GM12878 (cell line): ENCODE data around the gene PHACTR1. TPM values are rescaled to one million over a fixed set of nuclear protein-coding genes. Genes with fewer than 3 reads are reported as not detected.

Experiments
- BMI1 ChIP-seq: fragments of 450-650 bp; IDR thresholded peaks from 2 replicates; pipeline ENCODE4 v1.6.1; 2016; ENCODE audit warnings: mild to moderate bottlenecking, moderate library complexity, borderline replicate concordance
- CREB1 ChIP-seq: IDR thresholded peaks from 2 replicates; pipeline ENCODE4 v1.6.1; 2012; ENCODE audit warnings: low read depth, mild to moderate bottlenecking, inconsistent platforms
- DPF2 ChIP-seq: fragments of 450-650 bp; IDR thresholded peaks from 2 replicates; pipeline ENCODE4 v1.6.1; 2017; ENCODE audit warnings: mild to moderate bottlenecking
- ELK1 ChIP-seq: IDR thresholded peaks from 2 replicates; pipeline ENCODE4 v1.6.1; 2012; ENCODE audit warnings: low read depth, low read length, improper control_type of control experiment
- KLF5 ChIP-seq: fragments of 450-650 bp; IDR thresholded peaks from 2 replicates; pipeline ENCODE4 v1.6.1; 2014; ENCODE audit warnings: mild to moderate bottlenecking; ENCODE audit not compliant: partially characterized antibody
- NRF1 ChIP-seq: conservative IDR thresholded peaks from 2 replicates; pipeline ENCODE4 v1.6.1; 2011; ENCODE audit warnings: mild to moderate bottlenecking, low read depth, low read length, improper control_type of control experiment
- POLR2AphosphoS5 ChIP-seq: IDR thresholded peaks from 2 replicates; pipeline ENCODE4 v1.6.1; 2011; ENCODE audit warnings: mild to moderate bottlenecking, low read length, inconsistent platforms
- RCOR1 ChIP-seq: conservative IDR thresholded peaks from 2 replicates; pipeline ENCODE4 v1.6.1; 2012; ENCODE audit warnings: low read depth, low read length, improper control_type of control experiment
- REST ChIP-seq: IDR thresholded peaks from 2 replicates; pipeline ENCODE4 v1.6.1; 2012; ENCODE audit warnings: mild to moderate bottlenecking, low read depth, low read length
- polyA plus RNA-seq, 11 experiments: library from polyadenylated mRNA; depleted of rRNA in 4 of 11; unstranded in 6 of 11; stranded (reverse) in 5 of 11; fragments of >200 nt; fragmentation: Nextera tagmentation in 4 of 11; fragmentation: Illumina TruSeq in 1 of 11; extraction: Ambion mirVana in 4 of 11; extraction: Trizol in 1 of 11; gene quantifications; 1 replicate in 1 of 11; 2 replicates in 10 of 11; pipeline versions ENCODE4 v1.2.1 to v1.2.3, GENCODE V29; 2011 to 2016; ENCODE audit warnings: inconsistent platforms in 2 of 11, missing spikeins in 2 of 11, low read depth in 1 of 11
- total RNA-seq, 4 experiments: library from RNA; depleted of rRNA in 3 of 4; stranded (reverse); fragments of >200 nt in 3 of 4; fragmentation: Illumina TruSeq in 1 of 4; extraction: Trizol in 1 of 4; gene quantifications; 2 replicates each; pipeline versions ENCODE4 v1.2.1 to v1.2.3, GENCODE V29; 2013 to 2021
- TF ChIP-seq, protein P1 (sequence below): fragments of 450-650 bp; IDR thresholded peaks from 2 replicates; pipeline ENCODE4 v1.6.1; 2016; ENCODE audit warnings: mild to moderate bottlenecking, moderate library complexity, borderline replicate concordance
- TF ChIP-seq, protein P2 (sequence below): fragments of 450-650 bp; IDR thresholded peaks from 2 replicates; pipeline ENCODE4 v1.6.1; 2017; ENCODE audit warnings: borderline replicate concordance
- TF ChIP-seq, protein P3 (sequence below): IDR thresholded peaks from 2 replicates; pipeline ENCODE4 v1.6.1; 2012; ENCODE audit warnings: low read depth, low read length, improper control_type of control experiment
- TF ChIP-seq, protein P4 (sequence below): IDR thresholded peaks from 2 replicates; pipeline ENCODE4 v1.6.1; 2011; ENCODE audit warnings: mild to moderate bottlenecking, low read depth, low read length, moderate library complexity; ENCODE audit not compliant: insufficient replicate concordance
- TF ChIP-seq, protein P5 (sequence below): fragments of 450-650 bp; IDR thresholded peaks from 2 replicates; pipeline ENCODE4 v1.6.1; 2016; ENCODE audit warnings: mild to moderate bottlenecking

PHACTR1 gene
- total and polyA plus RNA-seq, 10 of the 15 experiments (the other 5 are each of a cell fraction or from before 2014, with no cell fraction given) = 34.2 to 94.6 (median 62.3) TPM

DNA sequence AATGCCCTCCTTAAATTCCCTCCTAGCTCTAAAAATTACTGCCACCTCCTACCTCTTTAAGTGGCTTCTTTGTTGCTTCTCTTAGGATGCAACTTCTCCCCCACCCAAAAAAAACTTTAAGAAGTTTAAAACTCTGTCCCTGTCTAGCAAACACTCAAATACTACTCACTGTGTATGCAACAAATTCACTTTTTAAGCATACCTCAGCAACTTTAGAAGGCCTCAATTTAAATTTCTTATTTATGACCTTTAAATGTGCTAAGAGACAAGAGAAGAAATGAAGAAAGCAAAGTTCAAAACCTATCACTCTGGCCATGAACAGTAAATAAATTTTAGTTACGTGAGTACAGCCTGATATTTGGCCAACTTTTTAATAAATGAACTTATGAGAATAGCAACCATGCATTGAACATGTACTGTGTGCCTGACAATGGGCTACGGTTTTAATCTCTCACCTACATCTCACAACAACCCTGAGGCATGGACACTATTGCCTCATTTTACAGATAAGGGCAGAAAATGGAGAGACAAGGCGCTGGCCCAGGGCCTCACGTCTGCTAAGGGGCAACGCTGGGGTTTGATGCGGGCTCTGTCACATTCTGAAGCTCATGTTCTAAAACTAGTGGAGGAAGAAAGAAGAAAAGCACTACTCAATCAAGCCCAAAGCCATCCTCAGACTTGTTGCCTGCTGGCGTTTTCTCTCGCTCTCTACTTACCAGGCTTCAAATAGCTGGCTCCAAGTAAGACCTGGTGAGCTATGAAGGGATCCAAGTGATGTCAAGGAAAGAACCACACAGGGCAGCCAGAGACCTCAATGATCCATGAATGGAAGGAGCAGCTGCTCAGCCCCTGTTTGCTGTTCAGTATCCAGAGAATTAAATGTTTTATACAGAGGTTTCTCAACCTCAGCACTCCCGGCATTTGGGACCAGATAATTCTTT is 512.0 kb downstream of the PHACTR1 start (continued):
- TF ChIP-seq, protein P1, sequence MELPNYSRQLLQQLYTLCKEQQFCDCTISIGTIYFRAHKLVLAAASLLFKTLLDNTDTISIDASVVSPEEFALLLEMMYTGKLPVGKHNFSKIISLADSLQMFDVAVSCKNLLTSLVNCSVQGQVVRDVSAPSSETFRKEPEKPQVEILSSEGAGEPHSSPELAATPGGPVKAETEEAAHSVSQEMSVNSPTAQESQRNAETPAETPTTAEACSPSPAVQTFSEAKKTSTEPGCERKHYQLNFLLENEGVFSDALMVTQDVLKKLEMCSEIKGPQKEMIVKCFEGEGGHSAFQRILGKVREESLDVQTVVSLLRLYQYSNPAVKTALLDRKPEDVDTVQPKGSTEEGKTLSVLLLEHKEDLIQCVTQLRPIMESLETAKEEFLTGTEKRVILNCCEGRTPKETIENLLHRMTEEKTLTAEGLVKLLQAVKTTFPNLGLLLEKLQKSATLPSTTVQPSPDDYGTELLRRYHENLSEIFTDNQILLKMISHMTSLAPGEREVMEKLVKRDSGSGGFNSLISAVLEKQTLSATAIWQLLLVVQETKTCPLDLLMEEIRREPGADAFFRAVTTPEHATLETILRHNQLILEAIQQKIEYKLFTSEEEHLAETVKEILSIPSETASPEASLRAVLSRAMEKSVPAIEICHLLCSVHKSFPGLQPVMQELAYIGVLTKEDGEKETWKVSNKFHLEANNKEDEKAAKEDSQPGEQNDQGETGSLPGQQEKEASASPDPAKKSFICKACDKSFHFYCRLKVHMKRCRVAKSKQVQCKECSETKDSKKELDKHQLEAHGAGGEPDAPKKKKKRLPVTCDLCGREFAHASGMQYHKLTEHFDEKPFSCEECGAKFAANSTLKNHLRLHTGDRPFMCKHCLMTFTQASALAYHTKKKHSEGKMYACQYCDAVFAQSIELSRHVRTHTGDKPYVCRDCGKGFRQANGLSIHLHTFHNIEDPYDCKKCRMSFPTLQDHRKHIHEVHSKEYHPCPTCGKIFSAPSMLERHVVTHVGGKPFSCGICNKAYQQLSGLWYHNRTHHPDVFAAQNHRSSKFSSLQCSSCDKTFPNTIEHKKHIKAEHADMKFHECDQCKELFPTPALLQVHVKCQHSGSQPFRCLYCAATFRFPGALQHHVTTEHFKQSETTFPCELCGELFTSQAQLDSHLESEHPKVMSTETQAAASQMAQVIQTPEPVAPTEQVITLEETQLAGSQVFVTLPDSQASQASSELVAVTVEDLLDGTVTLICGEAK = no peak
- TF ChIP-seq, protein P2, sequence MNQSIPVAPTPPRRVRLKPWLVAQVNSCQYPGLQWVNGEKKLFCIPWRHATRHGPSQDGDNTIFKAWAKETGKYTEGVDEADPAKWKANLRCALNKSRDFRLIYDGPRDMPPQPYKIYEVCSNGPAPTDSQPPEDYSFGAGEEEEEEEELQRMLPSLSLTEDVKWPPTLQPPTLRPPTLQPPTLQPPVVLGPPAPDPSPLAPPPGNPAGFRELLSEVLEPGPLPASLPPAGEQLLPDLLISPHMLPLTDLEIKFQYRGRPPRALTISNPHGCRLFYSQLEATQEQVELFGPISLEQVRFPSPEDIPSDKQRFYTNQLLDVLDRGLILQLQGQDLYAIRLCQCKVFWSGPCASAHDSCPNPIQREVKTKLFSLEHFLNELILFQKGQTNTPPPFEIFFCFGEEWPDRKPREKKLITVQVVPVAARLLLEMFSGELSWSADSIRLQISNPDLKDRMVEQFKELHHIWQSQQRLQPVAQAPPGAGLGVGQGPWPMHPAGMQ = no peak
- no peak for TF ChIP-seq KLF5
- no peak for TF ChIP-seq BMI1
- TF ChIP-seq REST = no peak
- TF ChIP-seq, protein P3, sequence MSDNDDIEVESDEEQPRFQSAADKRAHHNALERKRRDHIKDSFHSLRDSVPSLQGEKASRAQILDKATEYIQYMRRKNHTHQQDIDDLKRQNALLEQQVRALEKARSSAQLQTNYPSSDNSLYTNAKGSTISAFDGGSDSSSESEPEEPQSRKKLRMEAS = no peak
- TF ChIP-seq, protein P4, sequence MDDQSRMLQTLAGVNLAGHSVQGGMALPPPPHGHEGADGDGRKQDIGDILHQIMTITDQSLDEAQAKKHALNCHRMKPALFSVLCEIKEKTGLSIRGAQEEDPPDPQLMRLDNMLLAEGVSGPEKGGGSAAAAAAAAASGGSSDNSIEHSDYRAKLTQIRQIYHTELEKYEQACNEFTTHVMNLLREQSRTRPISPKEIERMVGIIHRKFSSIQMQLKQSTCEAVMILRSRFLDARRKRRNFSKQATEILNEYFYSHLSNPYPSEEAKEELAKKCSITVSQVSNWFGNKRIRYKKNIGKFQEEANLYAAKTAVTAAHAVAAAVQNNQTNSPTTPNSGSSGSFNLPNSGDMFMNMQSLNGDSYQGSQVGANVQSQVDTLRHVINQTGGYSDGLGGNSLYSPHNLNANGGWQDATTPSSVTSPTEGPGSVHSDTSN = no peak
- TF ChIP-seq POLR2AphosphoS5 = no peak
- no peak for TF ChIP-seq CREB1
- TF ChIP-seq DPF2 = no peak
- TF ChIP-seq NRF1 = no peak
- TF ChIP-seq RCOR1 = no peak
- TF ChIP-seq ELK1 = no peak
- TF ChIP-seq, protein P5, sequence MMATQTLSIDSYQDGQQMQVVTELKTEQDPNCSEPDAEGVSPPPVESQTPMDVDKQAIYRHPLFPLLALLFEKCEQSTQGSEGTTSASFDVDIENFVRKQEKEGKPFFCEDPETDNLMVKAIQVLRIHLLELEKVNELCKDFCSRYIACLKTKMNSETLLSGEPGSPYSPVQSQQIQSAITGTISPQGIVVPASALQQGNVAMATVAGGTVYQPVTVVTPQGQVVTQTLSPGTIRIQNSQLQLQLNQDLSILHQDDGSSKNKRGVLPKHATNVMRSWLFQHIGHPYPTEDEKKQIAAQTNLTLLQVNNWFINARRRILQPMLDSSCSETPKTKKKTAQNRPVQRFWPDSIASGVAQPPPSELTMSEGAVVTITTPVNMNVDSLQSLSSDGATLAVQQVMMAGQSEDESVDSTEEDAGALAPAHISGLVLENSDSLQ = no peak
